NCI-H128 (cell line): ENCODE results near the gene OR2T27.
"Not testable (repeated sequence)": the region's sequence is repeated elsewhere in the genome, so short reads cannot be mapped to it uniquely, and the experiment has no call there.

Experiments used
- DNase-seq: peaks from one replicate; lab custom pipeline; 2025; ENCODE audit not compliant: unreplicated experiment; lab: John Stamatoyannopoulos, UW

Gene OR2T27

GRCh38 chr1:248655354-248655753 is at the start of gene OR2T27:
TSS of gene OR2T27 (minus strand) at chr1:248655528. CDS start at chr1:248650884, 4,644 bp downstream.
- DNase-seq = not testable (repeated sequence)

DNA sequence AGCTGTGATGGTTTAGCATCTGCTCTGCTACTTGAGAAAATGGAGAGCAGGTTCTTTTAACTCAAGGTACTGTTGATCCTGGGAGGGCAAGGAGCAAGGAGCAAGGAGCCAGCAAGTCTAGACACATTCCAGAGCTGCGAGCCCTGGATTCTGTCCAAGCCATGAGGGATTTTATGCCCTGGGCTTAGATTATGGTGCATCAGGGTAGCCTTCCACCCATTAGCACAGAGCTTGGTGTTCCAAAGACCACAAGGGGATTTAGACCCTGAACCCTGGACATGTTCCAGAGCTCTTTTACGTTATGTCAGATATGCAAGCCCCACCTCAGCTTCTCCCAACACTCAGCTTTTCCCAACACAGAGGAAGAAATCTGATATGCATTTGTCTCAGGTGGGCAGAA is 49.3 kb upstream of the OR2T27 start:
- DNase-seq = no peak

GRCh38 chr1:248703674-248704073 is 48.3 kb upstream of the OR2T27 start:
- DNase-seq = no peak

GRCh38 chr1:248702714-248703113 is 47.4 kb upstream of the OR2T27 start, which contains the start of gene OR14I1:
TSS of gene OR14I1 (minus strand) at chr1:248702766.
- DNase-seq = no peak

GRCh38 chr1:248699099-248699498 is 43.8 kb upstream of the OR2T27 start:
- no peak for DNase-seq

GRCh38 chr1:248697907-248698306 is 42.6 kb upstream of the OR2T27 start:
- no peak for DNase-seq

- no peak for DNase-seq
Observed at GRCh38 chr1:248696774-248697173, 41.4 kb upstream of the OR2T27 start.

GRCh38 chr1:248696261-248696660 is 40.9 kb upstream of the OR2T27 start:
- no peak for DNase-seq

DNA sequence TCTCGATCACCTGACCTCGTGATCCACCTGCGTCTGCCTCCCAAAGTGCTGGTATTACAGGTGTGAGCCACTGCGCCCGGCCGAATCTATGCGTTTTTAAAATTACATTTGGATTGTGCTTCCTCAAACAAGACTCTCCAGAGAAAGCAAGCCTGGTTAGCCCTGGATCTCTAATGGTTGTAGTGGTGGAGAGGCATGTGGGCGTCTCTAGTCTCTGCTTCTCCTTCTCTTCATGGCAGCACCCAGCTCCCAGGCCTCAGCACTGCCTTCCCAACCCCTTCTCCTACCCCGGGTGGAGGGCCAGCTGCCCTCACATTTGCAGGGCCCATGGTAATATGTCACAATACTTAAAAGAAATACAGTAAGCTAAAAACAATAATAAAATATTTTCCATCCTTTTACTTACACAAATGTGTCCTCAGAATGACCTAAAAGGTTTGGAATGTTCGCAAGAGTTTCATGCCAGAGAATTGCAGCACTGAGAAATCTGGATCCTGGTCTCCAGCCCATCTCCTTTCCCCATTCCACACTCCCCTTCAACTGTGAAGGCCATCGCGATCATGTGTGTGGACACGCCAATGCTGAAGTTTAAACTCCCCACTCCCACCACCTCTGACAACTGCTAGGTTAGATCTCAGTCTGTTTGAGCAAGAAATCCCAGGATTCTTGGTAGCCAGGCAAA is 40.3 kb upstream of the OR2T27 start:
- DNase-seq = no peak

DNA sequence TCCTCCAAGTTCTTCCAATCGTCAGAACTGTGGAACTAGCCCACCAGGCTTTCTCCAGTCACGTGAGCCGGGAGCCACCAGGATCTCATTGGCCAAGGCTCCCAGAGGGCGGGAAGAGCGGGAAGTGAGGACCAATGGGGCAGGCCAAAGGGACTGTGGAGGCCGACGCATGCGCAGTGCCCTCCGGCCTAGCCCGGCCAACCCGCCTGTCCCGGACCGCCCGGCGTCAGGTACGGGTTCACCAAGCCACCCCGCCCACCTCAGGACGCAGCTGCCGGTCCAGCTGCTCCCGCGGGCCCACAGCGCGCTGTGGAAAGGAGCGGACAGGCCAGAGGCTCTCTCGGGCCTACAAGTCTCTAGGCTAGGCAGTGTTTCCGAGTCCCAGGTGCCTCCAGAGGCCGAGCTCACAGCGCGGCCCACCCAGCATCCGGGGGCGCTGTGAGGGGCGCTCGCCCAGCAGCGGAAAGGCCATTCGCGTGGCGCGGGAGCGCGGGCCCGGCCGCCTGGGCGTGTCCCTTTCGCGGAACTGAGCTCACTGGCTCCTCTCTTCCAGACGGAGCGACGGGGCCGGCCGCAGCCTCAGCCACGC is 36.3 kb upstream of the OR2T27 start:
- no peak for DNase-seq

GRCh38 chr1:248688527-248689298 is 33.4 kb upstream of the OR2T27 start:
- DNase-seq = no peak

DNA sequence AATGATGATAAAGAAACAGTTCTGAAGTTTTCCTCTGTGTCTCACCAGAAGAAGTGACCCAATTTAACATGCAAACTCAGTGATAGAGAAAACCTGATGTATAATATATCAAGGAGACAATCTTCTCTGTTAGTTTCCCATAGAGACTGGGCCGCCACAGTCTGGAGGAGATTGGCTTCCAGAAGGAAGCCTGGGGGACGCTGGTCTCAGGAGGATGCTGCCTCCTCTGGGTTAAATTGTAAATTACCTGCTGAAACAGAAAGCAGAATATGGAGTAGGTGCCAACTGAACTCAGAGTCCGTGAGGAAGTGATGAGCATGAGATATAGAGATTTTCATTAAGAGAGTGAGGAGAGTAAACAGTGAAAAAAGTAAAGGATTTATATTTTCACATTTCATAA is 31.5 kb upstream of the OR2T27 start:
- DNase-seq = no peak

DNA sequence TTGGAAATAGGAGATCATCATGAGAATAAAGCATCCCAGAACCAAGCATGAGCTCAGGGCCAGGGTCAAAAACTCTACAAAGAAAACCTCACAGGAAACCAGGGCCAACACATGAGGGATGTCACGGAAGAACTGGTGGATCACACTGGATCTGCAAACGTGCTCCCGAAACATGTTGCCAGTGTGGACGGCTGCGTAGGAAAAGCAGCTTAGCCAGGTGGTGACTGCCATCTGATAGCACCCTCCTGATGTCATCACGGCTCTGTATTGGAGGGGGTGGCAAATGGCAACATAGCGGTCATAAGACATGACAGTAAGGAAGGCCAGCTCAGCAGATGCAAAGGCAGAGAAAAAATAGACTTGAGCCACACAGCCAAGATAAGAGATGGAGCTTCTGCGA is 26.3 kb upstream of the OR2T27 start:
- DNase-seq = no peak

DNA sequence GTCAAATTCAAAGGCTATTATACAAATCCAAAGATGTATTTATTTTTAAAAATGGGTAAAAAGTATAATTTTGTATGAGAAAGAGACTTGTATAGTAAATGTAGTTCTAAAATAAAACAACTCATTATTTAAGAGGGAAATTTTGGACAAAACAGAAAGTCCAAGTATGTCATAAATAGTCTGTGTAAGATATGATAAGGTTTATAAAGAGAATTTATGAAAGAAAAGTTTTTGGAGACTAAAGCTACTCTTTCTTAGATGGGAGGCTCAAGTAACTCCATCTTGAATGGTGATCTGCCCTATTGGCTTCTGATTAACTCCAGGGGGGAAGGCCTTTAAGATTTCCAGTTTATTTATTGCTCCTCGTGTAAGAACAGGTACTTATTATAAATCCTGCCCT is 14.7 kb upstream of the OR2T27 start:
- no peak for DNase-seq

GRCh38 chr1:248663453-248664328 is 8.4 kb upstream of the OR2T27 start:
- not testable (repeated sequence) for DNase-seq

- DNase-seq = not testable (repeated sequence)
Observed at GRCh38 chr1:248656797-248657196, 1.5 kb upstream of the OR2T27 start.

GRCh38 chr1:248648770-248649536 is 6.4 kb downstream of the OR2T27 start:
- not testable (repeated sequence) for DNase-seq

DNA sequence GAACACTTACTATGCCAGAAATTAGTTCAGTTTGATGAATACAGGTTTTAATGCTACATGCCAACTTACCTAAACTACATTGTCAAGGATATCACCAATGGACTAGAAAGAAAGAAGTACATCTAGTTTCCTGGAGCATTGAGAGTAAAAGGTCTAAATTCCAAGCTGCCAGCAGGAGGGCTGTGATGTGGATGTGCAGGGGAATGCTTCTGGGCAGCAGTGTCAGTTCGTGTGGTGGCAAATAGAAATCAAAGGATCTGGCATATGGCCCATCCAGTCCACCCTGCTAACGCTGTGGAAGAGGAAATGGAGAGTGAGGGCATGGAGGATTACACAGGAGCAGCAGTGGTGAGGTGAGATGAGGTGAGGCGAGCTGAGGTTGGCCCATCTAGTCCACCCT is 10.2 kb downstream of the OR2T27 start, which contains the start of gene OR2T35:
OR2T35 (minus strand) TSS at position 101 of the 400 bp plus-strand sequence. CDS start 6,020 bp downstream, outside the sequence.
- not testable (repeated sequence) for DNase-seq

GRCh38 chr1:248642971-248643651 is 12.2 kb downstream of the OR2T27 start:
- not testable (repeated sequence) for DNase-seq
